Stimulated activated CD4-positive, alpha-beta T cell treated with anti-CD3 and anti-CD28 coated beads, TNF-alpha, amount 100 ng/mL, for 4 hours (primary cell): ENCODE results near the gene SUMO2.
"Not testable (repeated sequence)": the region's sequence is repeated elsewhere in the genome, so short reads cannot be mapped to it uniquely, and the experiment has no call there.

Experiments
- DNase-seq, 3 experiments: peaks; one replicate each; pipeline ENCODE4 v3.0.0-alpha.2; 2020; ENCODE audit warnings: low read depth in 3 of 3

Gene SUMO2

GRCh38 chr17:75144816-75145512, 37.8 kb downstream of the SUMO2 start:
- no peak for DNase-seq

DNA sequence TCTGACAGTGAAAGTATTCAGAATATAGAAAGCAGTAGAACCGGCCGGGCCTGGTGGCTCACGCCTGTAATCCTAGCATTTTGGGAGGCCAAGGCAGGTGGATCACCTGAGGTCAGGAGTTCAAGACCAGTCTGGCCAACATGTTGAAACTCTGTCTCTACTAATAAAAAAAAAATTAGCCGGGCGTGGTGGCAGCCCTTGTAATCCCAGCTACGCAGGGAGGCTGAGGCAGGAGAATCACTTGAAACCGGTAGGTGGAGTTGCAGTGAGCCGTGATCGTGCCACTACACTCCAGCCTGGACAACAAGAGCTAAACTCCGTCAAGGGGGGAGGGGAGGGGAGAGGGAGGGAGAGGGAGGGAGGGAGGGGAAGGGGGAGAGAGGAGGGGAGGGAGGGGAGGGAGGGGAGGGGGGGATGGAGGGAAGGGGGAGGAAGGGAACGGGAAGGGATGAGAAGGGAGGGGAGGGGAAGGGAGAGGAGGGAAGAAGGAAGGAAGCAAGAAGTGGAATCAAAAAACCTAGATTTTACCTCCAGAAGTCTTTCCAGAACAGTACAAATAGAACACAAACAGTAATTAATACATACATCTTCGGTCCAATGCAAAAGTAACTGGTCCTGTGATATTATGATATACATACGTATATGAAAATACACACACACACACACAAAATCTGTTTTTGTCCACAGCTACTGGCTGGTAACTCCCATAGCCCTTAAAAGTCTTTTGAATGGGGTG, 40.4 kb downstream of the SUMO2 start:
- no peak for DNase-seq

DNA sequence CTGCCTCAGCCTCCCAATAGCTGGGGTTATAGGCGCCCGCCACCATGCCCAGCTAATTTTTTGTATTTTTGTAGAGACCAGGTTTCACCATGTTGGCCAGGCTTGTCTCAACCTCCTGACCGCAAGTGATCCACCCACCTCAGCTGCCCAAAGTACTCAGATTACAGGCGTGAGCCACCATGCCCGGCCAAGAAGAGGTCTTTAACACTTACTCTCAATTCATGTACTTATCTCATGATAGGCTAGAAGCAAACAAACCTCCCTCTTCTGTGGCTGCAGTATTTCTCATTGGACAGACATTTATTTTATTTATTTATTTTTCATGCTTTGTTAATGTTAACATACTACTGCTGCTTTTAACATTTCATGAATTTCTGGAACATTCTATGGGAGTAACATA, 44.2 kb downstream of the SUMO2 start:
- no peak for DNase-seq

- not testable (repeated sequence) for DNase-seq
Observed at GRCh38 chr17:75137762-75138161, 45.0 kb downstream of the SUMO2 start.

DNA sequence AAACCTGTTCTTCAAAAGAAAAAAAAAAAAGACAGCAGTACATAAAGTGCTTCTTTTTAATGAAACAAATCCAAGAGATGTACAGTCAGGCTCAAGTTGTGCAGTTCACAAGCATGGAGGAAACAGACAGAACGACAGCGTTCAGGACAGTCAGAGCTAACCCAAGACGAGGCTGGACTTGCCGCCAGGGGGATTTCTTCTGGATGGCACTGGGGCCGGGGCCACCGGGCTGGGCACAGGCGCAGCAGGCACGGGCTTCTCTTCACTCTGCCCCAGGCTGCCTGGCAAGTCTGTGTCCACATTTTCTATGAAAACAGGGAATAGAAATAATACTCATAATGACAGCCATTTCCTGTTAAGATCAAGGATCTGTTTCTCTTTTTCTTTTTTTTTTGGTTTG, 46.8 kb downstream of the SUMO2 start:
- no peak for DNase-seq

- DNase-seq = no peak
Observed at GRCh38 chr17:75135452-75135851, 47.3 kb downstream of the SUMO2 start.

DNA sequence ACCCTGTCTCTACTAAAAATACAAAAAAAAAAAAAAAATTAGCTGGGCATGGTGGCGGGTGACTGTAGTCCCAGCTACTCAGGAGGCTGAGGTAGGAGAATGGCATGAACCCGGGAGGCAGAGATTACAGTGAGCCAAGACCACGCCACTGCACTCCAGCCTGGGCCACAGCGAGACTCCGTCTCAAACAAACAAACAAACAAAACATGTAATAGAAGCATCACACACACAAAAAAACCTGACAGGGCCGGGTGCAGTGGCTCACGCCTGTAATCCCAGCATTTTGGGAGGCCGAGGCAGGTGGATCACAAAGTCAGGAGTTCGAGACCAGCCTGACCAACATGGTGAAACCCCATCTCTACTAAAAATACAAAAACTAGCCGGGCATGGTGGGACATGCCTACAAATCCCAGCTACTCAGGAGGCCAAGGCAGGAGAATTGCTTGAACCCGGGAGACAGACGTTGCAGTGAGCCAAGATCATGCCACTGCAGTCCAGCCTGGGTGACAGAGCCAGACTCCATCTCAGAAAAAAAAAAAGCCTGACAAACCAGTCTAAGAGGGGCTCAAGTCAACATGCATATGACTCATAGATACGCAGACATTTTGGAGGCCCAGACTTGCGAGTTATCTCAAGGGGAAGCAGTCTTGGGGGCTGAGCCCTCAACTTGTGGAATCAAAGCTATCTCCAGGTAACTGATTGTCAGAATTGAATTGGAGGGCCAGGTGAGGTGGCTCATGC, 49.0 kb downstream of the SUMO2 start:
- not testable (repeated sequence) for DNase-seq

- DNase-seq = no peak
Observed at GRCh38 chr17:75133001-75133400, 49.8 kb downstream of the SUMO2 start.

DNA sequence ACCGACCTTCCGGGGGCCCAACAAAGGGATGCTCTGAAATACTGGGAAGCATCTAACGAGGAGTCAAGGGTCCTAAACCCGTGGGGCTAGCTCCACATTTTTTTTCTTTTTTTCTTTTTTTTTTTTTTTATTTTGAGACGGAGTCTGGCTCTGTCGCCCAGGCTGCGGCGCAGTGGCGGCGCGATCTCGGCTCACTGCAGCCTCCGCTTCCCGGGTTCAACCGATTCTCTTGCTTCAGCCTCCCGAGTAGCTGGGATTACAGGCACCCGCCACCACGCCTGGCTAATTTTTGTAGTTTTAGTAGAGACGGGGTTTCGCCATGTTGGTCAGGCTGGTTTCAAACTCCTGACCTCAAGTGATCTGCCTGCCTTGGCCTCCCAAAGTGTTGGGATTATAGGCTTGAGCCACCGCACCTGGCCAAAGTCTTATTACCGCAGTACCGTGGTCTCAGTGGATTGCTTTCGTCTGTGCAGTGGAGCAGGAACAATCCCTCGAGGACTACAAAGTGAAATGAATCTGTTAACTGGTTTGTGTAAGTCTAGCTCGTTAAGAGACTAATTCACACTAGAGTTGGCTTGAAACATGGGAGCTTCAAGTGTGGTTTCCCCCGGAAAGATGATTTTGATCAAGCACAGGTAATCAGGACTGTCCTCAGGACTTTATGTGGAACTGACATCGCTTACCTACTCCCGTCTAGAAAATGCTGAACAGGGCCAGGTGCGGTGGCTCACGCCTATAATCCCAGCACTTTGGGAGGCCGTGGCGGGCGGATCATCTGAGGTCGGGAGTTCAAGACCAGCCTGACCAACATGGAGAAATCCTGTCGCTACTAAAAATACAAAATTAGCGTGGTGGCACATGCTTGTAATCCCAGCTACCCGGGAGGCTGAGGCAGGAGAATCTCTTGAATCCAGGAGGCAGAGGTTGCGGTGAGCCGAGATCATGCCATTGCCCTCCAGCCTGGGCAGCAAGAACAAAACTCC, 50.5 kb downstream of the SUMO2 start:
- DNase-seq = not testable (repeated sequence)

- peak; percentile 29 to 69 (median 47) for DNase-seq
Observed at GRCh38 chr17:75131278-75132017, 51.3 kb downstream of the SUMO2 start, which contains the start of gene NT5C. NT5C (minus strand) TSS chr17:75131742; CDS start chr17:75131707, 35 bp downstream.

DNA sequence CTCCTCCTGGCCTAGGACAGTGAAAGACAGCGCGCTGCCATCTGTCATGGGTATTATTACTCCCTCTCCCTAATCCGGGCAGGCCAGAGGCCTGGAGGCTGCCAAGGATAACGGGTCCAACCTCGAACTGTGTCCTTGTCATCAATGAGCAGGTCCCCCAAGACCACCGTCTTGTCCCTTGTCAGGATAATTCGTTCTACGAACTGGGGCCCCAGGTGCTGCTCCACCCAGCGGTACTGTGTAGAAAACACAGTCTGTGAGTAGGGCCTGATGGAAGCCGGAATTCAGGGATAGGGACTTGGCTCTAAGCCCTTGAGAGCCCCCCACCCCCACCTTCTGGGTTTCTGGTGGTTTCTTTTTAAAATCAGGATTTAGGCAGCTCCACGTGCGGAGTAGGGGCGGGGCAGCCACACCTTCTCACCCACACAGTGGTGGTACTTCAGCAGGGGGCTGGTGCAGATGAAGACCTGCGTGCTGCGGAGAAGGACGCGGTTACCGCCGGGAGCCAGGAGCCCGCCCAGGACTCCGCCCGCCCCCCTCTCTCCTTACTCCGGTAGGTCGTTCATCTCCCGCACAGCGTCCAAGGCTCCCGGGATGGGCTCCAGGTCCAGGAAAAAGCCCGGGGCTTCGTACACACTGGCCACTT, 52.0 kb downstream of the SUMO2 start:
- peak in 2 of 3 experiments; percentile 35 to 44 for DNase-seq

GRCh38 chr17:75130059-75130631, 52.6 kb downstream of the SUMO2 start:
- DNase-seq = no peak

DNA sequence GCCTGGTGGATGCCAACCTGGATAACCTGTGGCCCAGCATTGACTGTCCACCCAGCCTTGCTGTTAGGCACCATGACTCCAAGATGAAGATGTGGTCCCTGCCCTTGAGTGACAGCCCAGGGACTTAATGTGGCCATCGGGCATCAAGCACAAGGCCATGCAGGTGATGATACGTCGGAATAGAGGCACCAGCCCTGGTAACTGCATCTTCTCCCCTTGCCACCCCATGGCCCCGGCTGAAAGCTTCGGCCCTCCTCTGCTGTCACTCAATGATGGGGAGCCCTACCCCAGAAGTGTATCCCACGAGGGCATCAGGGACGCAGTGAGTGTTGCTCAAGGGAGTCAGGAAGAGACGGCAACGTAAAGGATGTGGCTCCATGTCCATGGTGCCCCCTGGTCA, 53.2 kb downstream of the SUMO2 start:
- DNase-seq = no peak

- DNase-seq = no peak
Observed at GRCh38 chr17:75128694-75129505, 53.9 kb downstream of the SUMO2 start.

DNA sequence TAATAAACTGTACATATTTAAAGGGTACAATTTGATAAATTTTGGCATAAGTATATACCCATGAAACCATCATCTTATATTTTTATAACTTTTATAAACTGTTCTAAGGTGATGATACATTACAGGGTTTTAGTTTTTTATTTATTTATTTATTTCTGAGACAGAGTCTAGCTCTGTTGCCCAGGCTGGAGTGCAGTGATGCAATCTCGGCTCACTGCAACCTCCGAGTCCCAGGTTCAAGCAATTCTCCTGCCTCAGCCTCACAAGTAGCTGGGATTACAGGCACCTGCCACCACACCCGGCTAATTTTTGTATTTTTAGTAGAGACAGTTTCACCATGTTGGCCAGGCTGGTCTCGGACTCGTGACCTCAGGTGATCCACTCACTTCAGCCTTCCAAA, 54.8 kb downstream of the SUMO2 start:
- not testable (repeated sequence) for DNase-seq

DNA sequence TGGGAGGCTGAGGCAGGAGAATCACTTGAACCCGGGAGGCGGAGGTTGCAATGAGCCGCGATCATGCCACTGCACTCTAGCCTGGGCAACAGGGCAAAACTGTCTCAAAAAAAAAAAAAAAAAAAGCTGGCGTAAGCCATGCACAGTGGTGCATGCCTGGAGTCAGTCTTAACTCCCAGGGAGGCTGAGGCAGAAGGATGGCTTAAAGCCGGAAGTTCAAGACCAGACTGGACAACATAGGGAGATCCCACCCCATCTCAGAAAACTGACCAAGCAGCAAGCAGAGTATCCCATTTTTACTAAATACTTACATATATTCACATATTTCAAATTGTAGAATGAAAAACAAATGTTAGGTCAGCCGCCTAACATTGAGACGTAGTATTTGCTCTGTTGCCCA, 55.8 kb downstream of the SUMO2 start:
- DNase-seq = no peak

- no peak for DNase-seq
Observed at GRCh38 chr17:75125984-75126383, 56.8 kb downstream of the SUMO2 start.

GRCh38 chr17:75124819-75125162, 58.0 kb downstream of the SUMO2 start:
- DNase-seq = no peak
